Right ventricle myocardium inferior (tissue), 1 donor: ENCODE measurements around the gene EPHB1. TPM values are rescaled to one million over a fixed set of nuclear protein-coding genes. Genes with fewer than 3 reads are reported as not detected.

Source experiments
- ATAC-seq: fragments of 200-7000 bp; cut with Tn5 transposase; one replicate; pipeline ENCODE4 v1.9.1; 2020; ENCODE audit warnings: mild to moderate bottlenecking, moderate library complexity
- DNase-seq: peaks from one replicate; pipeline ENCODE4 v3.0.0; 2021; ENCODE audit errors: missing footprints
- intact Hi-C: fragments of 100-400 bp; cut with DNase I; formaldehyde crosslinking; loops from one replicate; pipeline ENCODE4 v1.11.0; 2022
- long read RNA-seq: library from polyadenylated mRNA; unstranded; transcript quantifications from one replicate; pipeline ENCODE4 v2.0.0, GENCODE V29; 2021
- total RNA-seq: library from RNA; stranded (reverse); fragmentation: NEBNext Ultra II Directional; extraction: Animal tissue kit (Norgen Biotek cat#: 25700); gene quantifications from one replicate; pipeline ENCODE4 v1.2.1, GENCODE V29; 2021
- donor health status: DM: no; HTN: yes; CAD: no; lungs with severe emphysema.

Gene EPHB1
- 1.4 TPM for total RNA-seq
- long read RNA-seq, partial matches to known transcripts = 0 of 1 reads
- long read RNA-seq, other reads (novel, unspliced or antisense) = 1 of 1 reads

DNA sequence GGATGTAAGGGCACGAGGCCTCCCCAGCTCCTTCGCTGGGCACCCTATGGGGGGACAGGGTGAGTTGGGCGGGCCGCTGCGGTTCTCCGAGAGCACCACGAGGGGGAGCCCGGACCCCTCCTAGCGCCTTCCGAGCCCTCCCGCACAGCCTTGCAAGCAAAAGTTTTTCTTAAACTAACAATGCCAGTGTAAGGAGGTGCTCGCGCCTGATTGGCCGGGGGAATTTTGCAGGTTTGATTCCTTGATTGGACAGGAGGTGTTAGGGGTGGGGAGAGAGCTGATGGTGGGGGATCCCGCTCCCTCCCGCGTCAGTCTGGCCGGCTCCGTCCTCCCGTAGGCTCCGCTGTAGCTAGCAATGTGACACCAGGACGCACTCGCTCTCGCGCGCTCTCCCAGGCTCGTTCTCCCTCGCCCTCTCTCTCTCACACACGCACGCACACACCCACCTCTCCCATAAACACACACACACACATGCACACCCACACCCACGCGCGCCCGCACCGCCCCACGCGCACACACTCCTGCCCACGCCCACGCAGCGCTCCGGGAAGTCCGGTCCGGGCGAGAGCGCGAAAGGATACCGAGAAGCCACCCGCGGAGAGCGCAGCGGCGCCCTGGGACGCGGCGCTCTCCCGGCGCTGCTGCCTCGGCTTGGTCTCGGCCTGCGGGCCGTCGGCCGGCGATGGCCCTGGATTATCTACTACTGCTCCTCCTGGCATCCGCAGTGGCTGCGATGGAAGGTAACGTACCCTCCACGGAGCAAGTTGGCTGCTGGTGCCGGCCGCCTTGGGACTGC lies at the start of gene EPHB1:
TSS of gene EPHB1 (plus strand) at position 311 of the 796 bp plus-strand sequence.
- intact Hi-C loops = loop anchor here (1.0 to 10.0 kb wide), 6 partner anchors 144 to 1100 kb away; partner anchors contain the start of gene KY
- ATAC-seq (peak; percentile 90), DNase-seq (peak; percentile 84)

DNA sequence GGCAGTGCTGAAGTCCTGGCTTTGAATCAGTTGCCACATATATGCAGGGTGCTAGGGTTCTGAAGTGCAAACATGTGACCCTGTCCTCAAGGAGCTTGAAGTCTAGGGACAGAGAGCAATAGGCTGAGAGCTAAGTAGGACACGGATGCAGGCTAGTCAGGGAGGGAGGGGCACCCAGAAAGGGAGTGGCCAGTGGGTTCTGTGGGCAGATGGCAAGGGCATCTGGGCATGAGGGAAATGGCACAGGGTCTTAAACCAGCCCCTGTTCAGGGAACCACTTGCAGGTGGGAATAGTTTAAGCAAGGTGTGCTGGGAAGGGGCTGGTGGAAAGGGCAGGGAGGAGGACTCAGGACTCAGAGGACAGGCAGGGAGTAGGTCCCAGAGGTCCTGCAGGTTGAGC lies 46.4 kb upstream of the EPHB1 start:
- intact Hi-C loops = no loop called here
- ATAC-seq (no peak), DNase-seq (no peak)

GRCh38 chr3:134749174-134749573 lies 45.9 kb upstream of the EPHB1 start:
- intact Hi-C loops = no loop called here
- DNase-seq = no peak
- no peak for ATAC-seq

DNA sequence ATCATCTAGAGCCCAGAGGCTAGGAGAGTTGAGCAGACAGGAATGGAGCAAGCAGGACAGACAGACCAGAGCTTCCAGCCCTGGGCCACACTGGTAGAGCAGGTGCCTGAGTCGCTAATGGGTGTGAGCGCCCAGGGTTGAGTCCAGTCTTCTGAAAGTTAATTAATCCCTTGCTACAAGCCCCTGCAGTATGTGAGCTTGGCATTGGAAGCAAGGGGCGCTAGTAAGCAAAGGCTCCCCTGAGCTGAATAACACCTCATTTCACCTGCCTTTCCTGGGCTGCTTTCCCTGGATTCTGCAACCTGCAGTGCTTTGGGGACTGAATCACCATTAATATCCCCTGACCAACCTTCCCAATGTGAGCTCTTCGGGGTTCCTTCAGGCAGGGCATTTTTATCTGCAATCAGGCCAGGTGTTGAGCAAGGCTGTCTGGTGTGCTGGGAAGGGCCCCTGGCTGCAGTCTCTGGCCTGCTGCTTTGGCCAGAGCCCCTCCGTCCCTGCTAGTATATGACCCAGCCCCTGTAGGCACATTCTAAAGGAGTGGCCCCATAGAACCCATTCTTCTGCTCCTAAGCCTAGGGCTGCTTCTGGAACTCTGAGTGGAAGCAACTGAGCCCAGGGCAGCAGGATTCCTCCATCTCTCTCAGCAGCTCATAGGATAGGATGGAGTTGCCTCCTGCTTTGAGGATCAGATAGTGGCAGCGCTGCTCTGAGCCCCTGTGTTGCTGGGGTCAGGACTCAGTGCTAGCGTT lies 45.1 kb upstream of the EPHB1 start:
- intact Hi-C loops = loop anchor here (5.0 kb wide), 2 partner anchors 53 to 73 kb away; no protein-coding TSS in a partner anchor
- no peak for ATAC-seq
- DNase-seq = no peak

GRCh38 chr3:134751831-134752230 lies 43.2 kb upstream of the EPHB1 start:
- ATAC-seq (no peak), DNase-seq (no peak)
- intact Hi-C loops = loop anchor here (5.0 kb wide), 2 partner anchors 55 to 75 kb away; no protein-coding TSS in a partner anchor

DNA sequence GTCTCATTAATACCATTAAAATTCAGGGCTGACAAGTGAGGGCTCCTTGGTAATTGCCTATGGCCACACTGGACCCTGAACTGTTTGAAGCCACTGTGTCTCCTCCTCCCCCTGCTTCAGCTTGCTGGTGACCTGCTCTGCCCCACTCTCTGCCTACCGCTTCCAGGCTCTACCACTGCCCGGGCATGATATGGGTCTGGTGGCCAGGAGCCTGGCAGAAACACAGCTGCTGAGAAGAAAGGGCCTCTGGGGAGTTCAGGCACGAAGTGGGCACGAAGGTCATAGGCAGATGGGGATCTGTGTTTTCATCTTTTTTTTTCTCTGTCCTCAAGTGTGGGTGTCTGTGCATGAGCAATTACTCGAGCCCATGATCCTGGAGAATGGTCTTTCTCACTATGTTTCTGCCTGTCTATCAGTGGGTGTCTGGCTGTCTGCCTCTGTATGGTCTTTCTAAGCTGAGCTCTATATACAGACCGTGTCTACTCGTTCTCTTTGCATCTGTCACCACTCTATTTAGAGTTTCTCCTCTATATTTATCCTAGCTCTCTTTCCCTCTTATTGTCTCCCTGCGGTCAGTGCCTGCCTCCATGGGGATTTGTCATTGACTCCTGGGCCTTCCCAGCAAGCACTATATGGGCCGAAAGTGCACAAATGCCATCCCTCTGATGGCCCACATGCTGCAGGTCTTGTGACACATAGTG lies 42.1 kb upstream of the EPHB1 start:
- intact Hi-C loops = loop anchor here (5.0 kb wide), 2 partner anchors 56 to 76 kb away; no protein-coding TSS in a partner anchor
- DNase-seq (no peak), ATAC-seq (peak; percentile 69)

- intact Hi-C loops = loop anchor here (2.0 to 5.0 kb wide), 3 partner anchors 57 to 103 kb away; partner anchors contain the start of gene KY
- ATAC-seq = peak; percentile 52
- DNase-seq = no peak
Observed at GRCh38 chr3:134753999-134754742, 40.9 kb upstream of the EPHB1 start.

DNA sequence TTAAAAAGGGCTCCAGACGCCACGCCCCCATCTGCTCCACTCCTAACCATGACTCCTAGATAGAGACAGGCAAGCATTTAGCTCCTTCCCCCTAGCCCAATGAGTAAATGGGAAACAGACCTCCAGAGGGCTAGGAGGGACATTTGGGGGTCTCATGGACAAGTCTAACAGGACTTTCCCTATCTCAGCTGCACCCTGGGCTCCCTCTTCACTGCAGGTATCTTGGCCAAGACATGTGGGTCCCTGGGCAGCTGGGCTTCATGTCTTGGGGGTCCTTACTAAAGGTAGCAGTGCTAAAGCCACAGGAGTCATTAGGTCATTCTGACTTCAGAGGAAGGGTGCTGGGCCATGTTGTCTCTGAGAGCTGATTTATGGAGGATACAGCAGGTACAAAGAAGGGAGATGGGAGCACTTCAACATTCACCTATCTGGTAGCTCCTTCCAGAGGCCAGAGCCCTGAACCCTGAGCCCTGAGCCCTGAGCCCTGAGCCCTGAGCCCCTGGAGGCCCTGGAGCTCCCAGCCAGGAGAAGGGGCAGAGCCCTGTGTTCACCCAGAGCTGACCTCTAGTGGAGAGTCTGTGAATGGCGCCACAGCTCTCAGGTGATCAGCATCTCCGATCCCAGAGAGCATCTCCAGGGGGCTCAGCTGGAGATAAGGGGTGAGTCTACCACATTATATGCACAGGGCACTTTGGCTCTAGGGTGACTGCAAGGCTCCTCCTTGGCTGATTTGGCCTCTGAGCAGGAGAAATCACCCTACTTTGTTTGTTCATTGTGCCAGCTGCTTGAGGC lies 40.1 kb upstream of the EPHB1 start:
- ATAC-seq = peak; percentile 56
- DNase-seq = no peak
- intact Hi-C loops = loop anchor here (2.0 to 5.0 kb wide), 4 partner anchors 58 to 153 kb away; partner anchors contain the start of gene KY

DNA sequence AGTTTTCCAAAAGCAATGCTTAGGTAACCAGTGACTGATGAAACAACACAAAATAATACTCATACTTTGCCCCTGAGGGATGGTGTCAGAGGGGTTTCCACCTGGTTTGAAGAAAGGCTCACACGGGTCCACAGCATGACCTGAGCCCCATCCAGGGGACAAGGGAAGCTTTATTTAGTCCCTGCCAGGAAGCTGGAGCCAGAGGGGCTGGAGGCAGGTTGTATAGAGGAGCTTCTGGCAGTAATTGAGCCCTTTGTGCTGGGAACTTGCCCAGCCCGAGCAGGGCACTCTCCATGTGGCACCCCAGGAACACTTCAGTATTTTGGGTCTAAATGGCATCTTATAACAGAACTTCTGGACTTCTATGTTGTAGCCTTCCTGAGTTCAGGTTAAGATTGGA lies 39.2 kb upstream of the EPHB1 start:
- DNase-seq (no peak), ATAC-seq (no peak)
- intact Hi-C loops = loop anchor here (2.0 to 5.0 kb wide), 2 partner anchors 105 to 154 kb away; partner anchors contain the start of gene KY

DNA sequence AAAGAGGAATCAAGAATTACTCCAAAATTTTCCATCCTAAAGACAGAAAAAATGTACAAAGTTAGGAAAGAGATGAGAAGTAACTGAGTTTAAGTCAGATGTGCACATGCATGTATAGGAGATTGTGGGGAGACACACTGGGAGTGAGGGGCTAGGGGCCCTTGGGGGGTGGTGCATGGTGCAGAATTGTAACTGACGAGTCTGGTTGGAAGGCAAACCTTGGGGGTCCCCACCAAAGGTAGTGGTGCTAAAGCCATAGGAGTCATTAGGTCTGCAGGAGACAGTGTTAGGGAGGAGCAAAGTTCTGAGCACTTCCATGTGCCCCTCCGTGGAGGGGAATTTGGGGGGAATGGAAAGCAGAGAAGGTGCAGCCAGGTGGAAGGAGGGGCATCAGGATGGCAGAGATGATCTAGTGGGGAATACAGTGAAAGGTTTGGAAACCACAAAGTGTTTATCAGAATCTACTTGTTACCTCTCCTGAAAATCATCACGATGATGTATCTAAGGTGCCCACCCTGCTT lies 37.5 kb upstream of the EPHB1 start:
- ATAC-seq = no peak
- no peak for DNase-seq
- intact Hi-C loops = loop anchor here (5.0 kb wide), 1 partner anchor 155 kb away; no protein-coding TSS in a partner anchor

DNA sequence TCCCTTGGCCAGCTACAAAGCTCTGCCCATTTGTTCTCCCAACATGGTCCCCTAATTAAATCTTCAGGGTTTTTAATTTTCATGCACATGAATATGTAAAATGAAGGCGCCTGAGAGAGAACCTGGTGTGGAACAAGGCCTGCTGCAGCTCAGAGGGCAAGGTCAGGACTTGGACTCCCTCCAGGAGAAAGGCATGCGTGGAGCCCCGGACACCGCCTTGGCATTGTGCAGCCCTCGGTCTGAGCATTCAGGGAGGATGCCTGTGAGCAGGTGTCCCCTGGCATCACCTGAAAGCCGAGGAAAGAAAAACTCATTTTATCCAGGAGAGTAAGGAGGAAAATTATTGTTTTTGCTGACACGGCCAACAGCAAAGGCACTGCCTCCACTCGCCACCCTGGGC lies 33.8 kb upstream of the EPHB1 start:
- intact Hi-C loops = no loop called here
- no peak for DNase-seq
- ATAC-seq = peak; percentile 43

GRCh38 chr3:134762016-134762415 lies 33.0 kb upstream of the EPHB1 start:
- DNase-seq (no peak), ATAC-seq (no peak)
- intact Hi-C loops = no loop called here

DNA sequence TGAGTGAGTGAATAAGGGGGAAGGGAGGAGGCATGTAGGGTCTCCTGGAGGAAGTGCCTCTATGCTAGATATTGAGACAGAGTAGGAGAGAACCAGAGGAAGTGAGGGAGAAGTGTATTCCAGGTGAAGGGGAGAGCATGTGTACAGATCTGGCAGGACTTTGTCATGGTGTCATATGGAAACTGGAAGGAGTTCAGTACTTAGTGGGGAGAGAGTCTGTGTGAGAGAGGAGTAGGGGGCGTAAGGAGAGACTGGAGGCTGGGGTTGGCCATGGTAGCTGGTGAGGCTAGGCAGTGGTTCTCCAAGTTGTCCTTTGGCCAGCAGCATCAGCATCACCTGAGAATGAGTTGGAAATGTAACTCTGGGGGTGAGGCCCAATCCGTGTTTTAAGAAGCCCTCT lies 29.6 kb upstream of the EPHB1 start:
- intact Hi-C loops = no loop called here
- ATAC-seq = no peak
- DNase-seq = no peak

GRCh38 chr3:134766290-134766689 lies 28.8 kb upstream of the EPHB1 start:
- DNase-seq = no peak
- intact Hi-C loops = no loop called here
- ATAC-seq = no peak

GRCh38 chr3:134768116-134768515 lies 26.9 kb upstream of the EPHB1 start:
- intact Hi-C loops = no loop called here
- ATAC-seq (no peak), DNase-seq (no peak)

GRCh38 chr3:134768837-134769236 lies 26.2 kb upstream of the EPHB1 start:
- no peak for DNase-seq
- no peak for ATAC-seq
- intact Hi-C loops = no loop called here

- ATAC-seq = no peak
- no peak for DNase-seq
- intact Hi-C loops = no loop called here
Observed at GRCh38 chr3:134769287-134769868, 25.7 kb upstream of the EPHB1 start.
